Lower leg skin (tissue), 4 donors: ENCODE results near the gene EPB41L2. TPM values are rescaled to one million over a fixed set of nuclear protein-coding genes. Genes with fewer than 3 reads are reported as not detected.
A peak's percentile ranks its signal among the peaks of the same experiment; 100 is the strongest.

Experiments
- DNase-seq, 2 donors: peaks; one replicate each; pipeline ENCODE4 v3.0.0-alpha.2; 2019; ENCODE audit warnings: low spot score in 2 of 2
- H3K4me3 ChIP-seq: fragments of 200-600 bp; sonication (generic); 2 replicates; pipeline ENCODE4 v1.5.1; 2017; ENCODE audit warnings: mild to moderate bottlenecking, low read depth; ENCODE audit not compliant: poor library complexity, severe bottlenecking
- POLR2A ChIP-seq, 2 donors: fragments of 450-650 bp; IDR thresholded peaks; one replicate each; pipeline ENCODE4 v1.6.1; 2016 to 2017; ENCODE audit warnings: antibody characterized with exemption in 2 of 2, mild to moderate bottlenecking in 1 of 2, moderate library complexity in 1 of 2
- WGBS, 2 donors: methylation state at CpG; one replicate each; pipeline ENCODE4 v1.1.5; 2018; 5-methylcytosine and 5-hydroxymethylcytosine counted together
- intact Hi-C: fragments of 100-400 bp; cut with DNase I; formaldehyde crosslinking; loops from one replicate; pipeline ENCODE4 v1.15.0; 2023; ENCODE audit warnings: low total_unique reads
- total RNA-seq, 4 donors: library from RNA; depleted of rRNA; stranded (reverse); fragments of >200 nt; gene quantifications; one replicate each; pipeline ENCODE4 v1.1.0, GENCODE V29; 2016
- TF ChIP-seq, protein P1 (sequence below), 3 donors: fragments of 450-650 bp; IDR thresholded peaks; one replicate each; pipeline ENCODE4 v1.5.1; 2016; ENCODE audit warnings: antibody characterized with exemption in 3 of 3, mild to moderate bottlenecking in 3 of 3, moderate library complexity in 2 of 3

The EPB41L2 gene
- total RNA-seq, 4 donors from 2014 or later: 8.6 to 19.4 (median 13.8) TPM

DNA sequence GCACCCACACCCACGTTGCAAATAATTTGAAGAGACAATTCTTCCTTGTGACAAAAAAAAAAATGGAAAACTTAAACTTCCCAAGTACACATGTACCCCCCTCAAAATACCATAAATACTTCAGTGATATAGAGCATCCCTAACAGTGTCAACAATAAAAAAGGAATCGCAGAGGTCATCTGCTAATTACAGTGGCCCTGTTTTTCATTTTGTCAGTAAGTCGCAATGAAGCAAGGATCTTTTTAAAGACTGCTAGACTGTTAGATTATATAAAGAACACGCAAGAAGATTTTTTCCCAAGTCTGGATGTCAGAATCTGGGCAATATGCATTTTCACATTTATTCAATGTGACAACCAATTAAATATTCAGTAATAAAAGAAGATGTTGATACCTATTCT, 93.9 kb downstream of the EPB41L2 start:
- 41 to 55% methylated on average over 4 of the region's 4 CpGs for WGBS, 2 donors
- H3K4me3 ChIP-seq: no peak overlapping the region
- intact Hi-C loops: no loop called here
- no peak for DNase-seq
- TF ChIP-seq, protein P1, sequence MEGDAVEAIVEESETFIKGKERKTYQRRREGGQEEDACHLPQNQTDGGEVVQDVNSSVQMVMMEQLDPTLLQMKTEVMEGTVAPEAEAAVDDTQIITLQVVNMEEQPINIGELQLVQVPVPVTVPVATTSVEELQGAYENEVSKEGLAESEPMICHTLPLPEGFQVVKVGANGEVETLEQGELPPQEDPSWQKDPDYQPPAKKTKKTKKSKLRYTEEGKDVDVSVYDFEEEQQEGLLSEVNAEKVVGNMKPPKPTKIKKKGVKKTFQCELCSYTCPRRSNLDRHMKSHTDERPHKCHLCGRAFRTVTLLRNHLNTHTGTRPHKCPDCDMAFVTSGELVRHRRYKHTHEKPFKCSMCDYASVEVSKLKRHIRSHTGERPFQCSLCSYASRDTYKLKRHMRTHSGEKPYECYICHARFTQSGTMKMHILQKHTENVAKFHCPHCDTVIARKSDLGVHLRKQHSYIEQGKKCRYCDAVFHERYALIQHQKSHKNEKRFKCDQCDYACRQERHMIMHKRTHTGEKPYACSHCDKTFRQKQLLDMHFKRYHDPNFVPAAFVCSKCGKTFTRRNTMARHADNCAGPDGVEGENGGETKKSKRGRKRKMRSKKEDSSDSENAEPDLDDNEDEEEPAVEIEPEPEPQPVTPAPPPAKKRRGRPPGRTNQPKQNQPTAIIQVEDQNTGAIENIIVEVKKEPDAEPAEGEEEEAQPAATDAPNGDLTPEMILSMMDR (IDR thresholded peaks at IDR 0.05): no peak
- TF ChIP-seq POLR2A (IDR thresholded peaks at IDR 0.05): no peak

DNA sequence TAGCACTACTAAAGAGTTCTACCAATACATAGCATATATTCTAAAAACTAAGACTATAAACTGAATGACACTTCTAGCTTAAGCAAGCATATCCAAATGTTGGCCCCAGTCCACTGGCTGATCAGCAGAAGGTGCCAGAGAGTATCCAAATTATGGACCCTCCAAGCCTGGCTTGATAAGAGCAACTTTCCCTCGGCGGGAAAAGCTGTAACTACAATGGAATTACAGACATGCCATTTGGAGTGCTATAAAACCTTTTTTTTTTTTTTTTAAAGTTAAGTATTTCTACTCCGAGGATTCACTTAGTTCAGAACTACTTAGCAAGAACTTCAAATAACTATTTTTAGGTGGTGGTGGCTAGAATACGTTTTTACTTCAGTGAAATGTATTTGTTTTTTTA, 94.6 kb downstream of the EPB41L2 start:
- H3K4me3 ChIP-seq: no peak overlapping the region
- DNase-seq: no peak
- intact Hi-C loops: no loop called here
- WGBS, 2 donors: 43 to 47% methylated on average over 4 of the region's 4 CpGs
- TF ChIP-seq POLR2A (IDR thresholded peaks at IDR 0.05): no peak
- TF ChIP-seq, protein P1 (IDR thresholded peaks at IDR 0.05): no peak

DNA sequence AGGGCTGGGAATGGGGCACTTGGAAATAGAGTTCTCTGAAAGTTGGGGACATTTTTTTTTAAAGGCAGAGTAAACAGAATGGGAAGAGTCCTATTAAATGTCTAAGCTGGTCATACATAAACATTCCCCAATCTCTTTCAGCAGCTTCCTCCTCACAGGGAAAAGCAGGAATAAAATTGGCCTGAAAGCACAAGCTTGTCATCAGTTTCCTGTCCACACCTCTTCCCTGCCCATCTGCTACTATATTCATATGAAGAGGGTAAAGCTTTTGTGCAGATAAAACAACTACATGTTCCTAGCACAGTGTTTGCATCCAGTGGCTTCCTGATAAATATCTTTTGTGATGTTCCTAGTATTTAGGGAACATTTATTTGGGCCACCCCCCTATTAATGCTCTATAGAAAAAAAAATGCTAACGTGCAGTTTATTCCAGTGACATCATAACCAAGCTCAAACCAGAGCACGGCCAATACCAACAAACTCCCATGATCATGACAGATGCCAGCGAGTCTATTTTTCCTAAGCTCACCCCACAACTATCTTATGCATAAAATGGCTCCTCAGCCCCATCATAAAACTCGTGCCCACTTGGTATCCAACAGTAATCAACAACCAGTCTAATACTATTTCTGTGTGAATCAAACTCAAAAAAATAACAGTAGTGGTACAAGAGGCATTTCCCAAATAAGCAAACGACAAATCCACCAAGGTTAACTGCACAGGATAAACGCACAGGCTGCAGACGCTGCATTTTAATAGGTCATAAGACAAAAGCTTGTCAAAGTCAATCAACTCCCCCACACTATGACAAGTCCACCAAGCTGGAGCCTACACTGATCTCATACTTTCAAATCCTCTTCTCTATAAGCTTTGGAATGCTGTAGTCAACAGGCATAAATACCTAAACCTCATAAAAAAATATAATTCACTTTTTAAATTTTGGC, 95.3 kb downstream of the EPB41L2 start:
- no peak for TF ChIP-seq POLR2A (IDR thresholded peaks at IDR 0.05)
- TF ChIP-seq, protein P1 (IDR thresholded peaks at IDR 0.05): no peak
- no peak overlapping the region for H3K4me3 ChIP-seq
- intact Hi-C loops: no loop called here
- DNase-seq: no peak
- WGBS, 2 donors: 61 to 71% methylated on average over 7 of the region's 7 CpGs

DNA sequence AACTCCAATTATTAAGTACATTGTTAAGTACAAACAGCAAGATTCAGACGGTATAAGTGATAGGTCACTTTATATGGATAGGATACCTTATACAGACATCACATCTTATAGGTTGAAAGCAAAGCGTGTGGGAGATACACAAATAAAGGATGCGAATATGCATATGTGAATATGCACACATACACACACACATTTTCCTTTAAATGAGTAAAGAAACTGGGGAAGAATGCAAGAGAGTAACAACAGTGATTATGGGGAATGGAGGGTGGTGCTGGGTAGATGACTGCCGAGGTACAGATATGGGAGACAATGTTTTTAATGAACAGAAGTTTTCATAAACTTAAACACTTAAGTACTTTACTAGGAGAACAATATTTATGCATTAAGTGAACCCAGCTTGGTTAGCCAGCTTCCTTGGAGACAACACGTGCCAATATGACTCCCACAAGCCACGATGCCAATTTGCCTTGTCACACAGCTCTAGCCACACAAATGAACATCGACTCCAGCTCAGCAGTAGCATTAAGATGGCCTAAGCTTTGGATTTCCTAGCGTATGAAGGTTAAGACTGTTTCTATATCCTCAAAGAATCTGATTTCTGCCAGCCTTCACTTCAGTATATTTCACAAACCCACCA, 96.6 kb downstream of the EPB41L2 start:
- no peak for DNase-seq
- 73 to 80% methylated on average over 8 of the region's 8 CpGs for WGBS, 2 donors
- H3K4me3 ChIP-seq: no peak overlapping the region
- intact Hi-C loops: no loop called here
- no peak for TF ChIP-seq POLR2A (IDR thresholded peaks at IDR 0.05)
- TF ChIP-seq, protein P1 (IDR thresholded peaks at IDR 0.05): no peak

DNA sequence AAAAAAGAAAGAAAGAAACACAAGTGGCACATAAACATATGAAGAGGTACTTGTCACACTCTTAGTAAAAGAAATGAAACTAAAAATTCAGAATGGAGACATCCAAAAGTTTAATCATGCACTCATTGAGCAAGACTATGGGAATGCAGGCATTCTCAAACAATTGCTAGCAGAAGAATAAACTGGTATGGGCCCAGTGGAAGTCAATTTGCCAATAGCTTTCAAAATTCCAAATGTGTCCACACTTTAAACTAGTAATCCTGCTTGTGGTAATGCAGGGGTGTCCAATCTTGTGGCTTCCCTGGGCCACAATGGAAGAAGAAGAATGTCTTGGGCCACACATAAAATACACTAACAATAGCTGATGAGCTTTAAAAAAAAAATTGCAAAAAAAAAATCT, 97.4 kb downstream of the EPB41L2 start:
- intact Hi-C loops: no loop called here
- H3K4me3 ChIP-seq: no peak overlapping the region
- peak in 1 of 2 donors; percentile 25 for DNase-seq
- no peak for TF ChIP-seq POLR2A (IDR thresholded peaks at IDR 0.05)
- TF ChIP-seq, protein P1 (IDR thresholded peaks at IDR 0.05): no peak
